ENCODE measurements around the gene HP1BP3.

HP1BP3 gene

GRCh38 chr1:20771780-20772179, 15.3 kb downstream of the HP1BP3 start:
- TF ChIP-seq CTCF (IDR thresholded peaks at IDR 0.05; ENCODE audit: borderline replicate concordance, insufficient read depth, low read depth, low read length) = no peak
- H3K4me3 ChIP-seq (ENCODE audit: low read depth, low read length) = no peak overlapping the region

GRCh38 chr1:20770314-20771087, 16.6 kb downstream of the HP1BP3 start:
- no peak for TF ChIP-seq CTCF (IDR thresholded peaks at IDR 0.05; ENCODE audit: borderline replicate concordance, insufficient read depth, low read depth, low read length)
- no peak overlapping the region for H3K4me3 ChIP-seq (ENCODE audit: low read depth, low read length)

- no peak for TF ChIP-seq CTCF (IDR thresholded peaks at IDR 0.05; ENCODE audit: borderline replicate concordance, insufficient read depth, low read depth, low read length)
- no peak overlapping the region for H3K4me3 ChIP-seq (ENCODE audit: low read depth, low read length)
These were observed 19.8 kb downstream of the HP1BP3 start for GRCh38 chr1:20767271-20767670.

GRCh38 chr1:20763417-20763816, 23.7 kb downstream of the HP1BP3 start:
- no peak overlapping the region for H3K4me3 ChIP-seq (ENCODE audit: low read depth, low read length)
- TF ChIP-seq CTCF (IDR thresholded peaks at IDR 0.05; ENCODE audit: borderline replicate concordance, insufficient read depth, low read depth, low read length) = no peak

GRCh38 chr1:20760322-20760721, 26.8 kb downstream of the HP1BP3 start:
- TF ChIP-seq CTCF (IDR thresholded peaks at IDR 0.05; ENCODE audit: borderline replicate concordance, insufficient read depth, low read depth, low read length) = no peak
- H3K4me3 ChIP-seq (ENCODE audit: low read depth, low read length) = no peak overlapping the region

GRCh38 chr1:20753589-20753988, 33.5 kb downstream of the HP1BP3 start:
- H3K4me3 ChIP-seq (ENCODE audit: low read depth, low read length) = no peak overlapping the region
- TF ChIP-seq CTCF (IDR thresholded peaks at IDR 0.05; ENCODE audit: borderline replicate concordance, insufficient read depth, low read depth, low read length) = no peak

GRCh38 chr1:20751462-20751990, 35.6 kb downstream of the HP1BP3 start:
- no peak for TF ChIP-seq CTCF (IDR thresholded peaks at IDR 0.05; ENCODE audit: borderline replicate concordance, insufficient read depth, low read depth, low read length)
- H3K4me3 ChIP-seq (ENCODE audit: low read depth, low read length) = no peak overlapping the region

All from GM12875 (cell line).